ENCODE measurements around the gene MSH2.
"Not testable (repeated sequence)": the region's sequence is repeated elsewhere in the genome, so short reads cannot be mapped to it uniquely, and the experiment has no call there.

Gene MSH2

GRCh38 chr2:47485177-47485576 is 82.2 kb downstream of the MSH2 start:
- no peak for DNase-seq

- DNase-seq: no peak
Measured at GRCh38 chr2:47485751-47486300, 82.9 kb downstream of the MSH2 start.

- DNase-seq: no peak
Measured at GRCh38 chr2:47486841-47487497, 84.0 kb downstream of the MSH2 start.

- no peak for DNase-seq
Measured at GRCh38 chr2:47487498-47487875, 84.5 kb downstream of the MSH2 start.

- DNase-seq: no peak
Measured at GRCh38 chr2:47488870-47489584, 86.1 kb downstream of the MSH2 start.

- no peak for DNase-seq
Measured at GRCh38 chr2:47490406-47490805, 87.5 kb downstream of the MSH2 start.

GRCh38 chr2:47493317-47494035 is 90.5 kb downstream of the MSH2 start:
- DNase-seq: no peak

- no peak for DNase-seq
Measured at GRCh38 chr2:47494267-47495130, 91.5 kb downstream of the MSH2 start.

GRCh38 chr2:47497843-47498460 is 95.0 kb downstream of the MSH2 start:
- DNase-seq: no peak

GRCh38 chr2:47499093-47499492 is 96.1 kb downstream of the MSH2 start:
- DNase-seq: no peak

- no peak for DNase-seq
Measured at GRCh38 chr2:47499621-47500309, 96.8 kb downstream of the MSH2 start.

- DNase-seq: no peak
Measured at GRCh38 chr2:47501374-47502200, 98.6 kb downstream of the MSH2 start.

- not testable (repeated sequence) for DNase-seq
Measured at GRCh38 chr2:47502498-47502897, 99.5 kb downstream of the MSH2 start.

- no peak for DNase-seq
Measured at GRCh38 chr2:47503481-47504070, 100.6 kb downstream of the MSH2 start.

GRCh38 chr2:47504174-47504810 is 101.3 kb downstream of the MSH2 start:
- no peak for DNase-seq

GRCh38 chr2:47506024-47506423 is 103.1 kb downstream of the MSH2 start:
- no peak for DNase-seq

- DNase-seq: peak in 1 of 2 donors; percentile 28
Measured at GRCh38 chr2:47506436-47506835, 103.5 kb downstream of the MSH2 start.

GRCh38 chr2:47508080-47508479 is 105.1 kb downstream of the MSH2 start:
- DNase-seq: no peak

- no peak for DNase-seq
Measured at GRCh38 chr2:47508641-47509040, 105.7 kb downstream of the MSH2 start.

GRCh38 chr2:47509250-47509649 is 106.3 kb downstream of the MSH2 start:
- DNase-seq: no peak

All from hippocampal formation (tissue), 2 donors.